HG03575 (cell line): ENCODE measurements around the gene OR6C1.
"Not testable (repeated sequence)": the region's sequence is repeated elsewhere in the genome, so short reads cannot be mapped to it uniquely, and the experiment has no call there.

Source experiments
- ATAC-seq: cut with Tn5 transposase; IDR thresholded peaks from one replicate; pipeline ENCODE4 v1.9.1; 2021; ENCODE audit not compliant: unreplicated experiment, insufficient number of reproducible peaks, low FRiP score; ENCODE audit errors: extremely low read depth

Gene OR6C1

DNA sequence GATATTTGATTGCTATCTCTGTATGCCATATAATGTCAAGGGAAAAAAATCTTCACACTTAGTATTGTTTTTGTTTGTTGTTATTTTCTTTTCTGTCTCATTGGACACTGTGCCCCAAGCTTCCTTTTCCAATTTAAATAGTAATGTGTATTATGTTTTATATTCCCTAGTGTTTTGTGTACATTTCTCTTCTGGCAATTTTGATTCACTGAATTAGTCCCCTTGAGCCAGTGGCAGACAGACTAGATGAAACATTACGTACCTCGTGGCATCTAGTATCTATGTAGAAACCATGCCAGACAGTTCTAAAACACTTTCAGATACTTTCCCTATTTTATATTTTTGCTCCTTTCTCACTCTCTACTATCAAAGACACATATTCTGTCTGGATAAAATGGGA lies at the start of gene OR6C1:
OR6C1 (plus strand) TSS at position 301 of the 400 bp plus-strand sequence. CDS start 6,257 bp downstream, outside the sequence.
- no peak for ATAC-seq

DNA sequence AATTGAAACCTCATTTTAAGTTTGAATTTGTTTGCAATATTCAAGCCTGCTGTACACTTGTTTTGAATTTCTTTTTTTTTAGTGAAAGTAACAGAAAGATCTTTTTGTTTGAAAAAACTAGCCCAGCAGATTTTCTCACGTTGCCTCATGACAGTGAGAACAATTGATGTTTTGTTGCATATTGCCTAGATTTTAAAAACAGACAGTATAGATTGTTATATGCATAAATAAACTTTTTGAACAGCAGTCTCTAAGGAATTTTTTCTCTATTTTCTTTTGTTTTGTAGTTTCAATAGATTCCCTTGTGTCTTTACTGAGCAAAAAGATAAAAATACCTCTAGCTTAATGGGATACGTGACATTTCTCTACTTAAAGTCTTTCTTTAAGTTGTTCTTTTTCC lies 33.2 kb upstream of the OR6C1 start:
- no peak for ATAC-seq

DNA sequence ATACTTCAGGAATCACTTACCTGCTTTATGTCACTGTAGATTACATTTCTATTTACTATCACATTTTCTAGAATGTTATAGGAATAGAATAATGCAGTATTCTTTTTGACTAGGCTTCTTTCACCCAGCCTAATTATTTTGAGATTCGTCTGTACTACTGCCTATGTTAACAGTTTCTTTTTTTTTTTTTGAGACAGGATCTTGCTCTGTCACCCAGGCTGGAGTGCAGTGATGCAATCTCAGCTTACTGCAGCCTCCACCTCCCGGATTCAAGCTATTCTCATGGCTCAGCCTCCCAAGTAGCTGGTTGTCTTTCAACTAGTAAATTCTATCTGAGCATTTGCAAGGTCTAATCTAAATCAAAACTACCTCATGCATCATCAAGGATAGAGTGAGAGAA lies 24.1 kb upstream of the OR6C1 start:
- ATAC-seq = no peak

DNA sequence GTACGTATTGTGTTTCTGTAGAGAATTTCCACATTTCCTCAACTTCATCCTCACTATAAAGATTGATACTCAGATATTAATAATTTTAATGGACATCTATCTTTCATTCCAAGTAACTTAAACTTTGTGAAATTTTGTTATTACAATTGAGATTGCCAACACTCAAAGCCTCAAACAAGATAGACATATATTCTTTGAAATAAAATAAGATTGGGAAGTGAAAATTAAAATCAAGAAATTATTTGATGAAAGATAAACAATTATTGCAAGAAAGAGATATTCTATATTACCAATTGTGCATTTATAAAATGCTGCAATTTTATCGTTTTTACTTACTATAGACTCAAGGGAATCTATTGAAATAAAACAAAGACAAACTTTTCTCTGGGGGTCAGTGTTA lies 17.7 kb upstream of the OR6C1 start, which contains the start of gene OR6C6:
OR6C6 (minus strand) TSS at position 101 of the 400 bp plus-strand sequence. CDS start 1,337 bp downstream, outside the sequence.
- no peak for ATAC-seq

DNA sequence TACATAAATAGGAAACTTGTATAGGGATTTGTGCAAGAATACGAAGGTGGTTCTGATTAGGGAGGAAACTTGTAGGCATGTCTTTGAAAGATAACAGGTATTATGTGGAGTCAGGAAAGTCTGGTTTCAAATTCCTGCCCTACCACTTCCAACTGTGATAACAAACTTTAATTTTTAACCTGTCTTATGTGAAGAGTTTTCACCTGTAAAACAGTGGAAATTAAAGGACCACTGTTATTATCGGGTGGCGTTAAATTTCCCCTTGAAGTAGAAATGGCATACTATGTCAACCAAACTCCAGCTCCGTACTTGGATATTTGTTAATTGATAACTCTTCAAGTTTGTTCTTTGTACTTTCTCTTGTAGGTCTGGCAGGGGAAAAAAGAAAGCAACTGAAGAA lies 6.1 kb downstream of the OR6C1 start:
- ATAC-seq = no peak

DNA sequence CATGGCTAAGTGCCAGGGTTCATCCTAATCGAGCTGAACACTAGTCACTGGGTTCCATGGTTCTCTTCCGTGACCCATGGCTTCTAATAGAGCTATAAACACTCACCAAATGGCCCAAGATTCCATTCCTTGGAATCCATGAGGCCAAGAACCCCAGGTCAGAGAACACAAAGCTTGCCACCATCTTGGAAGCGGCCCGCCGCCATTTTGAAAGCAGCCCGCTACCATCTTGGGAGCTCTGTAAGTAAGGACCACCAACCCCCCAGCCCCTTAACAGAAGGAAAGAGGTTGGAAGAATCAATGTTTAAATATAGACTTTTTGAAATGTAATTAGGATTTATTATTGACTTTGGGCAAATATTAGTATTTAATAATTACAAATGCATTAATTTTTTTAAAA lies 11.7 kb downstream of the OR6C1 start:
- not testable (repeated sequence) for ATAC-seq

DNA sequence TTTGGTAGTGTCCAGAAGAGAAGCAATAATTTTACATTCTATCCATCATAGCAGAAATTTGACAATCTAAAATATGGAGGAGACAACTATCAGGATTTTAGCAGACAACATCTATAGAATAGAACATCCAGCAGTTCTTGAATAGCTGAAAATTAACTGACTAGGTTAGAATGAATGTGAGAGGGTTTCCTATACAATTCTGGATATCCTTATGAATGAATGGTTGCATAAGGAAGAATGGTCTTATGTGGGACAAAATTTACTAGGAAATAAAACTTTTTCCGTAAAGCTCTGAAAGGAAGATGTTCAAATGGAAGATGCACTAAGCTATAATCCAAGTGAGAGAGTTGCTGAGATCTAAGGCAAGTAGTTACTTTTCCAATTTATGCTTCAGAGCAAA lies 16.3 kb downstream of the OR6C1 start, which contains the start of gene OR6C3:
OR6C3 (plus strand) TSS at position 301 of the 400 bp plus-strand sequence. CDS start 955 bp downstream, outside the sequence.
- ATAC-seq = no peak

DNA sequence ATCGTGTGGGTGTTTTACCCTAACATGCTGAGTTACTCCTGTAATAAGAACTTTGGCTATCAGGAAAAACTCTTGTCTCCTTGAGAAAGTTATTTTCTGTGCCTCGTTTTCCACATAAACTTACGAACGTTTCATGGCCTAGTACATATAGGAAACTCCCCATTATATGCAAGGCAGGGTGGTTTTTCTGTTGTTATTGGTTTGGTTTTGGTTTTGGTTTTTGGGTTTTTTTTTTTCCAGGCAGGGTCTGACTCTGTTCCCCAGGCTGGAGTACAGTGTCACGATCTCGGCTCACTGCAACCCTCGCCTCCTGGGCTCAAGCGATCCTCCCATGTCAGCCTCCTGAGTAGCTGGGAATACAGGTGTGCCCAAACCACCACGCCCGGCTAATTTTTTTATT lies 21.9 kb downstream of the OR6C1 start:
- no peak for ATAC-seq

DNA sequence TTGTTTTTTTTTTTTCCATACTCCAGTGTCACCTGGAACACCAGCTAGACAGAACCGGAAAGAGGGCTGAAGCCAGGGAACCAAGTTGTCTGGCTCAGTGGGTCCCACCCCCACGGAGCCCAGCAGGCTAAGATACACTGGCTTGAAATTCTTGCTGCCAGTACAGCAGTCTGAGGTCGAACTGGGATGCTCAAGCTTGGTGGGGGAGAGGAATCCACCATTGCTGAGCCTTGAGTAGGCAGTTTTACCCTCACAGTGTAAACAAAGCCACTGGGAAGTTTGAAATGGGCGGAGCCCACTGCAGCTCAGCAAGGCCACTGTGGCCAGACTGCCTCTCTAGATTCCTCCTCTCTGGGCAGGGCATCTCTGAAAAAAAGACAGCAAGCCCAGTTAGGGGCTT lies 41.2 kb downstream of the OR6C1 start:
- ATAC-seq = not testable (repeated sequence)

DNA sequence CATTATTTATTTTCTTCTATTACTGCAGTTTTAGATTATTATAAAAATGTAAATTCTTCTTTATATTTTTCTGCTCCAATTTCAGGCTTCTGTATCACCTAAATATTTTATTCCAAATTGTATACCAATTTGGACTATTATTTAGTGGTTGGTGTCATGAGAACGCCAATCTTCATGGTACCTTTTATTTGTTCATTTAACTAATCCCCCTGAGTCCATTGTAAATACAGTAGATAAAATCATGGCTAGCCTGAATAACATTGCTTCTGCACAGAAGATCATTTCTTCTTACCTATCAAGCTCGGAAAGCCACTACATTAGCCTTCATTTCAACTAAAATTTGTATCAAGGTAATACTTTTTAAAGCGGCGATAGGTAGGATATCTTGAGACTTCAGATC lies 48.5 kb downstream of the OR6C1 start, which contains the start of gene OR6C75:
OR6C75 (plus strand) TSS at position 301 of the 400 bp plus-strand sequence. CDS start 2,136 bp downstream, outside the sequence.
- ATAC-seq = no peak

DNA sequence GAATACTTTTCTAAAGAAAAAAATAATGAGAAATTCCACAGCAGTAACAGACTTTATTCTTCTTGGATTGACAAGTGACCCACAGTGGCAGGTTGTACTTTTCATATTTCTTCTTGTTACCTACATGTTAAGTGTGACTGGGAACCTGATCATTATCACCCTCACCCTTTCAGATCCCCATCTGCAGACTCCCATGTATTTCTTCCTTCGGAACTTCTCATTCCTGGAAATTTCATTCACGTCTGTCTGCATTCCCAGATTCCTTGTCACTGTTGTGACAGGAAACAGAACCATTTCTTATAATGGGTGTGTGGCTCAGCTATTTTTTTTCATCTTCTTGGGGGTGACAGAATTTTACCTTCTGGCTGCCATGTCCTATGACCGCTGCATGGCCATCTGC lies 50.9 kb downstream of the OR6C1 start:
- no peak for ATAC-seq
